HG03095 (cell line): ENCODE data around the gene GAS2.

Experiments
- ATAC-seq: cut with Tn5 transposase; IDR thresholded peaks from one replicate; pipeline ENCODE4 v1.9.1; 2021; ENCODE audit warnings: moderate library complexity; ENCODE audit not compliant: unreplicated experiment

Gene GAS2

GRCh38 chr11:22725079-22725478 lies 58.7 kb downstream of the GAS2 start:
- ATAC-seq = no peak

- no peak for ATAC-seq
These were observed 62.4 kb downstream of the GAS2 start for GRCh38 chr11:22728600-22729389.

GRCh38 chr11:22730319-22730718 lies 63.9 kb downstream of the GAS2 start:
- ATAC-seq = no peak

- ATAC-seq = no peak
These were observed 66.2 kb downstream of the GAS2 start for GRCh38 chr11:22732588-22732987.

- ATAC-seq = no peak
These were observed 67.3 kb downstream of the GAS2 start for GRCh38 chr11:22733475-22734248.

GRCh38 chr11:22734628-22735345 lies 68.4 kb downstream of the GAS2 start:
- ATAC-seq = no peak

GRCh38 chr11:22742157-22742613 lies 75.8 kb downstream of the GAS2 start:
- no peak for ATAC-seq

GRCh38 chr11:22749536-22749935 lies 83.1 kb downstream of the GAS2 start:
- no peak for ATAC-seq

- no peak for ATAC-seq
These were observed 86.5 kb downstream of the GAS2 start for GRCh38 chr11:22752908-22753310.

- no peak for ATAC-seq
These were observed 87.0 kb downstream of the GAS2 start for GRCh38 chr11:22753416-22753815.

- ATAC-seq = no peak
These were observed 94.7 kb downstream of the GAS2 start for GRCh38 chr11:22761066-22761465.

- no peak for ATAC-seq
These were observed 96.8 kb downstream of the GAS2 start for GRCh38 chr11:22763166-22763565.

GRCh38 chr11:22764735-22765134 lies 98.3 kb downstream of the GAS2 start:
- ATAC-seq = no peak

- no peak for ATAC-seq
These were observed 101.9 kb downstream of the GAS2 start for GRCh38 chr11:22768281-22768680.

GRCh38 chr11:22769081-22769480 lies 102.7 kb downstream of the GAS2 start:
- no peak for ATAC-seq

- ATAC-seq = peak; percentile 77
These were observed 108.3 kb downstream of the GAS2 start for GRCh38 chr11:22774716-22775115.

GRCh38 chr11:22775248-22775647 lies 108.8 kb downstream of the GAS2 start:
- ATAC-seq = peak; percentile 5

GRCh38 chr11:22778642-22779041 lies 112.2 kb downstream of the GAS2 start:
- no peak for ATAC-seq

- ATAC-seq = no peak
These were observed 113.4 kb downstream of the GAS2 start for GRCh38 chr11:22779850-22780249.

- peak; percentile 86 for ATAC-seq
These were observed 114.7 kb downstream of the GAS2 start for GRCh38 chr11:22780952-22781593.

GRCh38 chr11:22785251-22785650 lies 118.8 kb downstream of the GAS2 start:
- ATAC-seq = no peak
